GM19328 (cell line): Measurements from ENCODE around the gene PGAP2.
"Not testable (repeated sequence)": the region's sequence is repeated elsewhere in the genome, so short reads cannot be mapped to it uniquely, and the experiment has no call there.

Experiments used
- ATAC-seq: cut with Tn5 transposase; IDR thresholded peaks from one replicate; pipeline ENCODE4 v1.9.1; 2021; ENCODE audit warnings: mild to moderate bottlenecking, moderate library complexity; ENCODE audit not compliant: unreplicated experiment

PGAP2 gene

GRCh38 chr11:3803726-3804495 lies 4.4 kb upstream of the PGAP2 start:
- no peak for ATAC-seq

- peak; percentile 54 for ATAC-seq
These were observed 682 bp downstream of the PGAP2 start for GRCh38 chr11:3808861-3809623.

GRCh38 chr11:3809624-3809928 lies 1.2 kb downstream of the PGAP2 start:
- ATAC-seq = no peak

GRCh38 chr11:3810446-3810845 lies 2.1 kb downstream of the PGAP2 start:
- ATAC-seq = no peak

GRCh38 chr11:3810951-3811350 lies 2.6 kb downstream of the PGAP2 start:
- no peak for ATAC-seq

- ATAC-seq = not testable (repeated sequence)
These were observed 6.5 kb downstream of the PGAP2 start for GRCh38 chr11:3814832-3815231.

- ATAC-seq = no peak
These were observed 7.5 kb downstream of the PGAP2 start for GRCh38 chr11:3815845-3816244.

GRCh38 chr11:3816673-3817072 lies 8.3 kb downstream of the PGAP2 start:
- no peak for ATAC-seq

- ATAC-seq = no peak
These were observed 8.9 kb downstream of the PGAP2 start for GRCh38 chr11:3817181-3817800.

GRCh38 chr11:3820971-3821370 lies 12.6 kb downstream of the PGAP2 start:
- no peak for ATAC-seq

- no peak for ATAC-seq
These were observed 14.0 kb downstream of the PGAP2 start for GRCh38 chr11:3822312-3822711.

GRCh38 chr11:3823303-3823702 lies 14.9 kb downstream of the PGAP2 start:
- no peak for ATAC-seq

- no peak for ATAC-seq
These were observed 15.6 kb downstream of the PGAP2 start for GRCh38 chr11:3823762-3824506.

- no peak for ATAC-seq
These were observed 16.5 kb downstream of the PGAP2 start for GRCh38 chr11:3824714-3825472.

- no peak for ATAC-seq
These were observed 17.3 kb downstream of the PGAP2 start for GRCh38 chr11:3825473-3826154.

GRCh38 chr11:3826721-3827120 lies 18.4 kb downstream of the PGAP2 start:
- no peak for ATAC-seq

GRCh38 chr11:3827434-3828186 lies 19.2 kb downstream of the PGAP2 start:
- ATAC-seq = no peak

- no peak for ATAC-seq
These were observed 21.7 kb downstream of the PGAP2 start for GRCh38 chr11:3830088-3830487.

- ATAC-seq = no peak
These were observed 22.4 kb downstream of the PGAP2 start for GRCh38 chr11:3830730-3831129.
